Endothelial cell (in vitro differentiated cells): ENCODE measurements around the gene SFN. TPM values are rescaled to one million over a fixed set of nuclear protein-coding genes. Genes with fewer than 3 reads are reported as not detected.

Experiments used
- DNase-seq: peaks from one replicate; pipeline ENCODE4 v3.0.0; 2021; ENCODE audit warnings: low spot score
- H3K27ac Mint-ChIP-seq: one replicate; pipeline ENCODE4 v1.8.0; 2021; ENCODE audit warnings: mixed read lengths, inconsistent platforms; ENCODE audit not compliant: unreplicated experiment
- H3K27me3 Mint-ChIP-seq: one replicate; pipeline ENCODE4 v1.8.0; 2021; ENCODE audit warnings: mild to moderate bottlenecking, moderate library complexity, mixed read lengths, inconsistent platforms; ENCODE audit not compliant: unreplicated experiment
- H3K36me3 Mint-ChIP-seq: one replicate; pipeline ENCODE4 v1.8.0; 2021; ENCODE audit warnings: mild to moderate bottlenecking, low read depth, mixed read lengths, inconsistent platforms; ENCODE audit not compliant: unreplicated experiment
- H3K4me1 Mint-ChIP-seq: one replicate; pipeline ENCODE4 v1.8.0; 2021; ENCODE audit warnings: mild to moderate bottlenecking, mixed read lengths, inconsistent platforms; ENCODE audit not compliant: unreplicated experiment
- H3K4me3 Mint-ChIP-seq: one replicate; pipeline ENCODE4 v1.8.0; 2021; ENCODE audit warnings: mild to moderate bottlenecking, mixed read lengths, inconsistent platforms; ENCODE audit not compliant: unreplicated experiment
- H3K9me3 Mint-ChIP-seq: one replicate; pipeline ENCODE4 v1.8.0; 2021; ENCODE audit warnings: mixed read lengths, inconsistent platforms; ENCODE audit not compliant: unreplicated experiment
- CTCF ChIP-seq: fragments of 200-600 bp; sonication (generic); IDR thresholded peaks from one replicate; pipeline ENCODE4 v1.5.0; 2021; ENCODE audit warnings: antibody characterized with exemption; ENCODE audit not compliant: unreplicated experiment
- total RNA-seq: library from RNA; stranded (reverse); fragmentation: NEBNext Ultra II Directional; extraction: Animal tissue kit (Norgen Biotek cat#: 25700); gene quantifications from one replicate; pipeline ENCODE4 v1.2.1, GENCODE V29; 2021; ENCODE audit not compliant: unreplicated experiment

Gene SFN
- total RNA-seq, 1 donor from 2014 or later = 0.54 TPM

GRCh38 chr1:26827663-26828062, 35.3 kb upstream of the SFN start:
- H3K27ac Mint-ChIP-seq = peak overlapping the region; percentile 67
- H3K4me1 Mint-ChIP-seq = peaks cover 22% of the 10 kb centered on the region
- peak overlapping the region; percentile 92 for H3K4me3 Mint-ChIP-seq
- peaks cover 10% of the 10 kb centered on the region for H3K27me3 Mint-ChIP-seq
- TF ChIP-seq CTCF = no peak
- H3K36me3 Mint-ChIP-seq = peaks cover 25% of the 10 kb centered on the region
- no peaks in the 10 kb centered on the region for H3K9me3 Mint-ChIP-seq
- no peak for DNase-seq

- Mint-ChIP-seq H3K27me3 (peaks cover 11% of the 10 kb centered on the region), H3K27ac (no peak overlapping the region), H3K9me3 (no peaks in the 10 kb centered on the region), H3K4me3 (peak overlapping the region; percentile 92), H3K36me3 (peaks cover 33% of the 10 kb centered on the region), H3K4me1 (peaks cover 22% of the 10 kb centered on the region)
- no peak for TF ChIP-seq CTCF
- DNase-seq = no peak
Measured at GRCh38 chr1:26828411-26828991, 34.4 kb upstream of the SFN start.

GRCh38 chr1:26829184-26829911, 33.6 kb upstream of the SFN start:
- TF ChIP-seq CTCF = no peak
- Mint-ChIP-seq H3K27me3 (peaks cover 13% of the 10 kb centered on the region), H3K4me1 (peaks cover 22% of the 10 kb centered on the region), H3K4me3 (peak overlapping the region; percentile 5), H3K36me3 (peaks cover 39% of the 10 kb centered on the region), H3K9me3 (no peaks in the 10 kb centered on the region), H3K27ac (no peak overlapping the region)
- no peak for DNase-seq

GRCh38 chr1:26831059-26831458, 31.9 kb upstream of the SFN start:
- Mint-ChIP-seq H3K4me3 (no peak overlapping the region), H3K36me3 (peaks cover 46% of the 10 kb centered on the region), H3K9me3 (no peaks in the 10 kb centered on the region), H3K4me1 (peaks cover 22% of the 10 kb centered on the region), H3K27me3 (peaks cover 13% of the 10 kb centered on the region), H3K27ac (no peak overlapping the region)
- no peak for DNase-seq
- TF ChIP-seq CTCF = no peak

- Mint-ChIP-seq H3K27ac (no peak overlapping the region), H3K4me3 (no peak overlapping the region), H3K4me1 (peaks cover 22% of the 10 kb centered on the region), H3K36me3 (peaks cover 49% of the 10 kb centered on the region), H3K27me3 (peaks cover 15% of the 10 kb centered on the region), H3K9me3 (no peaks in the 10 kb centered on the region)
- no peak for DNase-seq
- no peak for TF ChIP-seq CTCF
Measured at GRCh38 chr1:26831546-26832248, 31.3 kb upstream of the SFN start.
